Lower lobe of right lung (tissue), 2 donors: ENCODE measurements around the gene AGXT. TPM values are rescaled to one million over a fixed set of nuclear protein-coding genes. Genes with fewer than 3 reads are reported as not detected.

Experiments
- ATAC-seq, 2 donors: fragments of 200-7000 bp; cut with Tn5 transposase; one replicate each; pipeline ENCODE4 v1.9.1; 2020 to 2022; ENCODE audit warnings: mild to moderate bottlenecking in 2 of 2, moderate library complexity in 2 of 2
- DNase-seq: peaks from one replicate; pipeline ENCODE4 v3.0.0-alpha.2; 2020
- H3K27ac ChIP-seq: fragments of 200-600 bp; one replicate; pipeline ENCODE4 v1.8.0; 2022
- H3K27me3 ChIP-seq: fragments of 200-600 bp; one replicate; pipeline ENCODE4 v1.8.0; 2022; ENCODE audit warnings: low read depth
- H3K36me3 ChIP-seq: fragments of 200-600 bp; one replicate; pipeline ENCODE4 v1.8.0; 2022; ENCODE audit warnings: mild to moderate bottlenecking
- H3K4me1 ChIP-seq: fragments of 200-600 bp; one replicate; pipeline ENCODE4 v1.8.0; 2022
- H3K4me3 ChIP-seq: fragments of 200-600 bp; one replicate; pipeline ENCODE4 v1.8.0; 2022; ENCODE audit warnings: mild to moderate bottlenecking
- H3K9me3 ChIP-seq: fragments of 200-600 bp; one replicate; pipeline ENCODE4 v1.8.0; 2022
- intact Hi-C: fragments of 100-400 bp; cut with DNase I; formaldehyde crosslinking; loops from one replicate; pipeline ENCODE4 v1.11.0; 2022
- long read RNA-seq: library from polyadenylated mRNA; unstranded; transcript quantifications from one replicate; pipeline ENCODE4 v2.0.0, GENCODE V29; 2021
- total RNA-seq: library from RNA; stranded (reverse); fragmentation: NEBNext Ultra II Directional; extraction: Animal tissue kit (Norgen Biotek cat#: 25700); gene quantifications from one replicate; pipeline ENCODE4 v1.2.1, GENCODE V29; 2021
- TF ChIP-seq, protein P1 (sequence below): fragments of 200-600 bp; IDR thresholded peaks from one replicate; pipeline ENCODE4 v1.8.0; 2022; ENCODE audit warnings: antibody characterized with exemption, mild to moderate bottlenecking
- donor health status: DM: no; HTN: yes; CAD: no; lungs with severe emphysema.

AGXT gene
- total RNA-seq: not detected
- long read RNA-seq: 0 reads

DNA sequence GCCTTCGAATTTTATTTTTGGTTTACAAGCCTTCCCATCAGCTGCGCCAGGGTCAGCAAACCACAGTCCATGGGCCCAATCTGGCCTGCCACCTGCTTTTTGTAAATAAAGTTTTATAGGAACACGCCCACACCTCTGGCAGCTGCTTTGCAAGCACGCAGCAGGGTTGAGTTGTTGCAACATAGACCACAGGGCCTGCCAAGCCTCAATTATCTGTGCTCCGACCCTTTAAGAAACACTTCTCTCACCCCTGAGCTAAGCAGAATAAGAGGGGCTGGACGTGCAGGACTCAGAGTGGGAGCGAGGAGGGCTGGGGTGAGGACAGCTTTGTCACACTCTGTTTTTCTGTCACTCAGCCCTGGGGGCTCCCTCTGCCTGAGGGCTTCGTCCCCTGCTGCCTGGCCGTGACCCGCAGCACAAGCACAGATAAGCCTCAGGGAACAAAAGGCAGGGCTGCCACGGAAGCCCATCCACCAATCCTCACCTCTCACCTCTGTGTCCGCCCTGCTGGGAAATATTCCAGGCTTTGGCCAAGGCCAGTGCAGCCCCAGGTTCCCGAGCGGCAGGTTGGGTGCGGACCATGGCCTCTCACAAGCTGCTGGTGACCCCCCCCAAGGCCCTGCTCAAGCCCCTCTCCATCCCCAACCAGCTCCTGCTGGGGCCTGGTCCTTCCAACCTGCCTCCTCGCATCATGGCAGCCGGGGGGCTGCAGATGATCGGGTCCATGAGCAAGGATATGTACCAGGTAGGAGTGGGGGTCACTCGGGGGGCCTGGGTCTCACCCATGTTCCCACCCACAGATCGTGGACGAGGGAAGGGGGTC, at the start of gene AGXT:
AGXT (plus strand) TSS at position 539 of the 823 bp plus-strand sequence; CDS start at position 581, 42 bp downstream.
- TF ChIP-seq, protein P1, sequence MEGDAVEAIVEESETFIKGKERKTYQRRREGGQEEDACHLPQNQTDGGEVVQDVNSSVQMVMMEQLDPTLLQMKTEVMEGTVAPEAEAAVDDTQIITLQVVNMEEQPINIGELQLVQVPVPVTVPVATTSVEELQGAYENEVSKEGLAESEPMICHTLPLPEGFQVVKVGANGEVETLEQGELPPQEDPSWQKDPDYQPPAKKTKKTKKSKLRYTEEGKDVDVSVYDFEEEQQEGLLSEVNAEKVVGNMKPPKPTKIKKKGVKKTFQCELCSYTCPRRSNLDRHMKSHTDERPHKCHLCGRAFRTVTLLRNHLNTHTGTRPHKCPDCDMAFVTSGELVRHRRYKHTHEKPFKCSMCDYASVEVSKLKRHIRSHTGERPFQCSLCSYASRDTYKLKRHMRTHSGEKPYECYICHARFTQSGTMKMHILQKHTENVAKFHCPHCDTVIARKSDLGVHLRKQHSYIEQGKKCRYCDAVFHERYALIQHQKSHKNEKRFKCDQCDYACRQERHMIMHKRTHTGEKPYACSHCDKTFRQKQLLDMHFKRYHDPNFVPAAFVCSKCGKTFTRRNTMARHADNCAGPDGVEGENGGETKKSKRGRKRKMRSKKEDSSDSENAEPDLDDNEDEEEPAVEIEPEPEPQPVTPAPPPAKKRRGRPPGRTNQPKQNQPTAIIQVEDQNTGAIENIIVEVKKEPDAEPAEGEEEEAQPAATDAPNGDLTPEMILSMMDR: no peak
- no peaks in the 10 kb centered on the region for H3K36me3 ChIP-seq
- no peak for DNase-seq
- no peak within 1 kb of the TSS for H3K27ac ChIP-seq
- no peaks in the 10 kb centered on the region for H3K4me1 ChIP-seq
- H3K4me3 ChIP-seq: no peak within 1 kb of the TSS
- peak in 1 of 2 donors; percentile 18 for ATAC-seq
- no peaks in the 10 kb centered on the region for H3K9me3 ChIP-seq
- no peaks in the 10 kb centered on the region for H3K27me3 ChIP-seq
- intact Hi-C loops: no loop called here

DNA sequence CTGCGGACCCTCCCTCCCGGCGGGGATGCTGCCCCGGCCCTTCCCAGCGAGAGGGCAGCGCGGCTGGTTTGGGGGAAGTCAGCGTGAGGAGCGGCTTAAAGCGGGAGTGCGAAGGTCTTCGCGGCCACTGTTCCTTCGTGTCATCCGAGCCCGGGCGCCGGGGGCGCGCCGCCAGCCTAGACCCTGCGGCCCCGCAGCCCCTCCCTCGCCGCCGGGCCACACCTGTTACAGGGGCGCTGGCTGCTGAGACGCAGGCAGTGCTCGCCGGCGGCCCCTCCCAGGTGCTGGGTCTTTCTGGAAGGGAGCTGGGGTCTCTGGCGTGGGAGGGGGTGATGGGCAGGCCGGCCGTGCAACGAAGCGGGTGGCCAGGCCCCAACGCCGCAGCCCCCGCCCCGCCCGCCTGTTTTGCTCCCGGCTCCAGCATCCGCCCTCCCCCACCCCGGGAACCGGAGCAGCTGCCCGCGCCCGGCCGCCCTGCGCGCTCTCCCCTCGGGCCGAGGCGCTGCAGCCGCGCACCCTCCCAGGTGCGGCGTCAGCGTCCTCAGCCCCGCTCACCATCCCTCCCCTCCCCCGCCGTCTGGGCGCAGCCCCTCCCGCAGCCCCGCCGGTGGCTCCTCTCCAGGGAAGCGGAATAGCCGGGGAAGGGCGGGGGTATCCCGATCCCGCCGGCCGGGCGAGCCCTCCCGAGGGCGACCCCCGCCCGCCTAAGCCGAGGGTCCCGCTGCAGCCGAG, 49.3 kb upstream of the AGXT start:
- Histone ChIP-seq H3K4me1 (peaks cover 12% of the 10 kb centered on the region), H3K27ac (no peak overlapping the region), H3K9me3 (no peaks in the 10 kb centered on the region), H3K27me3 (peaks cover 73% of the 10 kb centered on the region), H3K36me3 (no peaks in the 10 kb centered on the region), H3K4me3 (peak overlapping the region; percentile 8)
- ATAC-seq: peak in 1 of 2 donors; percentile 7
- intact Hi-C loops: no loop called here
- TF ChIP-seq, protein P1: no peak
- no peak for DNase-seq

DNA sequence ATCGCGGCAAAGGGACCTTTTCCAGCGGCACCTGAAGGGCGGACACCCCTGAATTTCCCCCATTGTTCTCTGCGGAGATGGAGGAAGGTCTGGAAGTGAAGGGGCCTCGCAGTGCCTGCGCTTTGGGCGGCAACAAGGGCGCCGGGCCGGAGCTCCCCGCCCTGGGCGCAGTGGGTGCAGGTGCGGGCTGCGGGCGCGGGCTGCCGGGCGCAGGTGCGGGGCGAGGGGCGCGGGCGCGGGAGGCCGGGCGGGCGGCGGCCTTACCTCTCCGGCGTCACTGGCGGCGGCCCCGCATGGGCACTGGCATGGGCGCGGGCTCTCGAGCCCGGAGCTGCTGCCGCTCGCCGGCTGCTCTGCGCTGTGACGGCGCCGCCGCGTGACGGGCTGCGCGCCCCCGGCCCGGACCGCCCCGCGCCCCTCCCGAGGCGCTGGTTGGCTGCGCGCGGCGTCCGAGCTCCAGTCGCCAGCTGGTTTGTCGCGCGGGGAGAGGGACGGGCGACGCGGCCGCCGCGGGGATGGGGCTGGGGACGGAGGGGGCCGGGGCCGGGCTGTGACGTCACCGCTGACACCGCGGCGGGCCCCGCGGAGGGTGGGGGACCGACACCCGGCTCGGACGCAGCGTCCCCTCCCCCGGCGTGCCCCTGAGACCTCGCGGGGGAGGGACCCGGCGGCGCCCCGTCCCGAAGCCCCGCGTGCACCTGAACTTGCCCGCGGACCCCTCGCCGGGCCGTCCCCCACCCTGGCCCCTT, 48.6 kb upstream of the AGXT start, which contains the start of gene KIF1A:
KIF1A (minus strand) TSS at position 362 of the 749 bp plus-strand sequence. CDS start 22,467 bp downstream, outside the sequence.
- Histone ChIP-seq H3K27me3 (peaks cover 81% of the 10 kb centered on the region), H3K4me3 (peak within 1 kb of the TSS; percentile 8), H3K9me3 (no peaks in the 10 kb centered on the region), H3K36me3 (no peaks in the 10 kb centered on the region), H3K27ac (no peak within 1 kb of the TSS), H3K4me1 (peaks cover 12% of the 10 kb centered on the region)
- TF ChIP-seq, protein P1: no peak
- ATAC-seq (no peak), DNase-seq (no peak)
- intact Hi-C loops: no loop called here

DNA sequence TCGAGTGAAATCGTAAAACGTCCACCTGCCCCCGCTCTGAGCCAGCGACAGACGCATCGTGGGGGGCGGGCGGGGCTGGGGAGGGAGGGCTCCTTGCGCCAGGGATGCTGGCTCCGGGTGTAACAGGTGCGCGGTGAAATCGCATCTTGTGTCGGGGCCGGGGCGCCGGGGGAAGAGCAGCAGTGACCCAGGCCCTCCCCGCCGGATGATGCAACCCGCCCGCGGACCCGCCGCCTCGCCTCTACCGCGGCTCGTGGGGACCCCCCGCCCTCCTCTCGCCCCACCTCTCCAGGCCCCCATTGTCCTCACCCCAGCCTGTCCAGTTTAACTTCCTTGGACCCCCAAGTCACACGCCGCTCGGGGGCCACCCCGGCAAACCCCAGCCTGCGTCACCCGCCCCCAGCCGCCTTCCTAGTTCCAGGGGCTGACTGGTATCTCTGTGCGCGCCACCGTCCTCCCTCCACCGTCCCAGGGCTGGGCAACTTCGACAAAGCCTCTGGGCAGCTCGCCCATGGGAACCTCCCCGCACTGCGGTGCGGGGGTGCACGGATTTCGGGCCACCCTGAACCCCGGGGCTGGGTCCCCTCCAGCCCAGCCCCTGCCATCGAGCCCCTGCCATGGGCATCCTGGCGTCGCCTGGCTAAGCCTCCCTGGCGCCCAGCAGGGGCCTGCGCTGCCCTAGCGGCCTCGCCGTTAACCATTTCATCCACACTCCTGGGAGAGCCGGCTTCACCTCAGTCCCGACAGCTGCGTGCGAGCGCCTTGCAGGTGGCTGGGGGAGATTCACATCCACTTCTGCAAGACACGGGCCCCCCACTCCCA, 47.8 kb upstream of the AGXT start:
- Histone ChIP-seq H3K27me3 (peaks cover 89% of the 10 kb centered on the region), H3K4me1 (peaks cover 12% of the 10 kb centered on the region), H3K9me3 (no peaks in the 10 kb centered on the region), H3K4me3 (no peak overlapping the region), H3K27ac (no peak overlapping the region), H3K36me3 (no peaks in the 10 kb centered on the region)
- intact Hi-C loops: no loop called here
- TF ChIP-seq, protein P1: no peak
- DNase-seq (no peak), ATAC-seq (peak in 1 of 2 donors; percentile 7)

DNA sequence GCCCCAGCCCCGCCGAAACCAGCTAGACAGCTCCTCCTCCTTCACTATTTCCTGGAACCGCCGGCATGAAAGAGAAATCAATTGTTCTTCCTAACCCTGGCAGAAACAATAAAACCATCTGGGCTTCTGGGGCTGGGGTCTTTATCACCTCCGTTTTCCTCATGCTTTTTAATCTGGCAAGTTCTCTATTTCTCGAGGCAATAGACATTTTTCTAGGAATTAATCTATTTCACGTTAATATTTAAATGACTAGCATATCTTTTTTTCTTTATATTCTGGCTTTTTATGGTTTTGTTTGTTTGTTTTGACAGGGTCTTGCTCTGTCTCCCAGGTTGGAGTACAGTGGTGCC, 47.2 kb upstream of the AGXT start:
- Histone ChIP-seq H3K4me1 (peaks cover 12% of the 10 kb centered on the region), H3K27ac (no peak overlapping the region), H3K36me3 (no peaks in the 10 kb centered on the region), H3K9me3 (no peaks in the 10 kb centered on the region), H3K4me3 (no peak overlapping the region), H3K27me3 (peaks cover 95% of the 10 kb centered on the region)
- intact Hi-C loops: no loop called here
- ATAC-seq: no peak
- TF ChIP-seq, protein P1: no peak
- no peak for DNase-seq
